Right lobe of liver (tissue), 6 donors: Measurements from ENCODE around the gene PTCHD1. TPM values are rescaled to one million over a fixed set of nuclear protein-coding genes. Genes with fewer than 3 reads are reported as not detected.

Experiments used
- ATAC-seq, 4 donors: fragments of 200-7000 bp; cut with Tn5 transposase; one replicate each; pipeline ENCODE4 v1.9.1; 2020; ENCODE audit warnings: mild to moderate bottlenecking in 4 of 4, moderate library complexity in 4 of 4
- DNase-seq, 3 donors: peaks; one replicate each; pipeline ENCODE4 v3.0.0-alpha.2; 2020
- H3K27ac ChIP-seq, 3 donors: fragments of 200-600 bp; one replicate each; pipeline ENCODE4 v1.8.0; 2022
- H3K27me3 ChIP-seq, 2 donors: fragments of 200-600 bp; one replicate each; pipeline ENCODE4 v1.8.0; 2022
- H3K36me3 ChIP-seq, 4 donors: fragments of 200-600 bp; sonication (generic) in 1 of 4; one replicate each; pipeline versions ENCODE4 v1.5.1 to v1.8.0; 2017 to 2022; ENCODE audit warnings: control low read depth in 1 of 4
- H3K4me1 ChIP-seq, 4 donors: fragments of 200-600 bp; sonication (generic) in 1 of 4; one replicate each; pipeline versions ENCODE4 v1.5.1 to v1.8.0; 2017 to 2022; ENCODE audit warnings: control low read depth in 1 of 4
- H3K4me3 ChIP-seq, 3 donors: fragments of 200-600 bp; one replicate each; pipeline ENCODE4 v1.8.0; 2022
- H3K9me3 ChIP-seq, 4 donors: fragments of 200-600 bp; sonication (generic) in 1 of 4; one replicate each; pipeline versions ENCODE4 v1.5.1 to v1.8.0; 2017 to 2022; ENCODE audit warnings: control low read depth in 1 of 4
- CTCF ChIP-seq, 4 donors: fragments of 200-600 bp in 3 of 4; fragments of 450-650 bp in 1 of 4; IDR thresholded peaks; one replicate each; pipeline versions ENCODE4 v1.5.1 to v1.8.0; 2016 to 2022; ENCODE audit warnings: antibody characterized with exemption in 4 of 4, mild to moderate bottlenecking in 2 of 4
- POLR2A ChIP-seq: fragments of 450-650 bp; IDR thresholded peaks from one replicate; pipeline ENCODE4 v1.6.1; 2017; ENCODE audit warnings: antibody characterized with exemption, mild to moderate bottlenecking
- WGBS: methylation state at CpG from one replicate; pipeline ENCODE4 v1.1.6; 2018; ENCODE audit warnings: low coverage, low lambda C conversion rate; ENCODE audit not compliant: insufficient coverage; ENCODE audit errors: missing lambda C conversion rate; 5-methylcytosine and 5-hydroxymethylcytosine counted together
- intact Hi-C, 2 donors: fragments of 100-400 bp; cut with DNase I; formaldehyde crosslinking; loops; one replicate each; pipeline versions ENCODE4 v1.11.2 to v1.14.1; 2022
- total RNA-seq, 6 experiments: library from RNA; depleted of rRNA in 2 of 6; stranded (reverse); fragments of >200 nt in 2 of 6; fragmentation: NEBNext Ultra II Directional in 3 of 6; extraction: Animal tissue kit (Norgen Biotek cat#: 25700) in 3 of 6; gene quantifications; one replicate each; pipeline versions ENCODE4 v1.1.0 to v1.2.4, GENCODE V29; 2016 to 2023
- donor health status: DM: no; HTN: yes; CAD: no.
- donor health status: DM: no; HTN: no; CAD: no.
- donor health status: DM: no; HTN: no; CAD: no.
- donor health status: DM: no; HTN: yes; CAD: no.
- donor health status: DM: no; HTN: yes; CAD: no.

The PTCHD1 gene
- total RNA-seq, 6 experiments from 2014 or later, result under 0.01 to 0.02 TPM; not detected in 4

GRCh38 chrX:23341452-23341851, 6.8 kb downstream of the PTCHD1 start:
- no peak for ATAC-seq
- no peaks in the 10 kb centered on the region for H3K9me3 ChIP-seq
- no peak overlapping the region for H3K4me3 ChIP-seq
- TF ChIP-seq POLR2A, result no peak
- TF ChIP-seq CTCF (IDR thresholded peaks at IDR 0.05), result no peak
- H3K36me3 ChIP-seq, result no peaks in the 10 kb centered on the region
- WGBS, result 39% methylated on average over 5 of the region's 6 CpGs
- H3K4me1 ChIP-seq, result no peaks in the 10 kb centered on the region
- intact Hi-C loops, result no loop called here
- H3K27ac ChIP-seq, result no peak overlapping the region
- no peak for DNase-seq
- no peaks in the 10 kb centered on the region for H3K27me3 ChIP-seq

GRCh38 chrX:23344238-23344903, 9.7 kb downstream of the PTCHD1 start:
- no peak for ATAC-seq

GRCh38 chrX:23344904-23345271, 10.2 kb downstream of the PTCHD1 start:
- no peak for DNase-seq
- H3K27ac ChIP-seq, result no peak overlapping the region
- WGBS, result 30% methylated on average over 2 of the region's 2 CpGs

More at GRCh38 chrX:23344238-23344903, 9.7 kb downstream of the PTCHD1 start:
- no peaks in the 10 kb centered on the region for H3K9me3 ChIP-seq
- H3K36me3 ChIP-seq, result no peaks in the 10 kb centered on the region
- TF ChIP-seq POLR2A (no peak), CTCF (IDR thresholded peaks at IDR 0.05) (no peak)
- H3K27me3 ChIP-seq, result no peaks in the 10 kb centered on the region
- no peak overlapping the region for H3K4me3 ChIP-seq
- 44% methylated on average over 5 of the region's 5 CpGs for WGBS
- DNase-seq, result no peak
- intact Hi-C loops, result no loop called here
- H3K27ac ChIP-seq, result no peak overlapping the region
- no peaks in the 10 kb centered on the region for H3K4me1 ChIP-seq

GRCh38 chrX:23356189-23356588, 21.5 kb downstream of the PTCHD1 start:
- TF ChIP-seq POLR2A (no peak), CTCF (IDR thresholded peaks at IDR 0.05) (no peak)
- ATAC-seq (no peak), DNase-seq (no peak)
- H3K27ac ChIP-seq, result no peak overlapping the region
- H3K27me3 ChIP-seq, result no peaks in the 10 kb centered on the region
- H3K9me3 ChIP-seq, result no peaks in the 10 kb centered on the region
- WGBS, result 61% methylated on average over 5 of the region's 6 CpGs
- H3K4me1 ChIP-seq, result no peaks in the 10 kb centered on the region
- intact Hi-C loops, result no loop called here
- no peaks in the 10 kb centered on the region for H3K36me3 ChIP-seq
- H3K4me3 ChIP-seq, result no peak overlapping the region

More at GRCh38 chrX:23344904-23345271, 10.2 kb downstream of the PTCHD1 start:
- Histone ChIP-seq H3K9me3 (no peaks in the 10 kb centered on the region), H3K36me3 (no peaks in the 10 kb centered on the region), H3K4me1 (no peaks in the 10 kb centered on the region), H3K4me3 (no peak overlapping the region), H3K27me3 (no peaks in the 10 kb centered on the region)
- intact Hi-C loops, result no loop called here
- no peak for ATAC-seq
- no peak for TF ChIP-seq POLR2A
- TF ChIP-seq CTCF (IDR thresholded peaks at IDR 0.05), result no peak
